Raji (cell line): ENCODE measurements around the gene DLL1.

ENCODE experiments used
- POLR2A ChIP-seq: IDR thresholded peaks from 2 replicates; pipeline ENCODE4 v1.6.1; 2011; ENCODE audit warnings: low read depth, low read length, control low read depth; ENCODE audit not compliant: insufficient read depth

The DLL1 gene

DNA sequence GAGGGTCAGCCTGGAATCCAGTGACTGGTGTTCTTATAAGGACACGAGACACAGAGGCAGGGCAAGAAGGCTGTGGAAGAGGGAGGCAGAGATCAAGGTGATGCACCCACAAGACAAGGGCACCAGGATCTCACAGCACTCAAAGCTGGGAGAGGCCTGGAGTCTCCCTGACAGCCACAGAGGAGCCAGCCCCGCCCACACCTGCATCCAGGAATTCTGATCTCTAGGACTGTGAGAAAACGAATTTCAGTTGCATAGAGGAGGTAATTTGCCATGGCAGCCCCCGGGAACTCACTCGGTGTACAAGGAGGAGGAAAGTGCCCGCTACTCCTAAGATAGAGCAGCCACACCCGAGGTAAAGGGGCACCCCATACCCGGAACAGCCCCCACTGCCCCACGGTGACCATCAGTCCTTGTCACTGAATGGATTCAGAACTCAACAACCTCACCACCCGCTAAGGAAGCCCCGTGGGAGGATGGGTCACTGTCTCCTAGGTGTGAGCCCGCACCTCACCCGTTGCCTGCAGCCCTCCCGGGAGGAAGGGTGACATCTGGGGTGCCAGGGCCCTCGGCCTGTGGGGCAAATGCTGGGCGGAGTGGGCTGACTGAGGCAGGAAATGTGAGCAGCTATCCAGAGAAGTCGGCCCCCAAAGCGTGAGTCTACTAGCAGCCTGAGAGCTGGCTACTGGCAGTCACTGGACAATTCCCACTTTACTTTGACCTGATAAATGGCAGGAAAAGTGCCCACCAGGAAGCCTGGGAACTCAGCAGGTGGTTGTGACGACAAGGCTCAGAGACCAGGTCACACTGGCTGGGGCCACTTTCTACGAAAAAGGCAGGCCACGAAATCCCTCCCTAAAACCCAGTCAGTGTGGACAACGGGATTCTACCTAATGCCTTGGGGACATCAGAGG, 22.4 kb downstream of the DLL1 start:
- TF ChIP-seq POLR2A = no peak

DNA sequence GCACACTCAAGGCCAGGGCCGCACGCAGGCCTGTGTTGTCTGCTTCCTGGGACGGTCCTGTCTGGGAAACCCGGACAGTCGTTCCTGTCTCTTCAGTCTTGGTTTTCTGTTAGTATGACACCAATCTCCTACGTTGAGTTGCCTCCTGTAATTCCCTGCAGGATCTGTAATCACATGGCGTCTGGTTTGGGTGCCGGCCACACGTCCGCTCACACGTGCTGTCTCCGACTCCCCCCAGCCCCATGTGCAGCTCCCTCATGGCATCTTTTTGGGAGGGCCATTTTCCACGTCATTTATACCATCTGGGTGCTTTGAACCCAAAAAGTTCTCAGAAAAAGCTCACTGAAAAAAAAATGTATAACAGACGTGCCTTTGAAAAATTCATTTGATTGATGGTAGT, 23.2 kb downstream of the DLL1 start:
- no peak for TF ChIP-seq POLR2A

DNA sequence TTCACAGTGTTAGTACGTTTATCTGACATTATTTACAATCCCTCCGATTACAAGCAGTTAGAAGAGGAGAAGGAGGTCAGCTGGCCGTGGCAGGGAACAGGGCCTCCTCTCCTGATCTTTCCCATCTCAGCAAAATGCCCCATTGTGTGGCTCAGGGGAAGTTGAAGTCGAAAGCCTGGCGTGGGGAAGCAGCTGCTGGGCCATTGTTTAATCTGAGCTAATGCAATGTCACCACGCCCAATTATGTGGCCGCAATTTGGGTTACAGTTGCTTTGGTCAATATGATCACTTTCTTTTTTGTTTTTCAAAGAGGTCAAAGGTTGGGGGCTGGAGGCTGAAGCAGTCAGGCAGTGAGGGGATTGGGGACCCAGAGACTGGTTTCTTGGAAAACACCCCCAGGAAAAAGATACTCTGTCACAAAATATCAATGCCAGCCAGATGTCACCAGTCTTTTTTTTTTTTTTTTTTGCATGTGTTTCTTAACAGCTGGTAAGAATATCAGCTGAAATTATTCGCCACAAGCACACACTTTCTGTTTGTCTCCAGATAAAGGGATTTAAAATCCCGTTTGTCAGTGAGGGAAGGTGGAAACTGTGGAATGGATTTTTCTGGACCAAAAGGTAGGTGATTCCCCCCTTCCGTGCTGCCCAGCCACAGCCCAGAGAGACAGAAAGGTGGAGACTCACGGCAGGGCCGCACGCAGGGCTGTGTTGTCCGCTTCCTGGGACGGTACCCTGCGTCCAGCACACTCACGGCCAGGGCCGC, 24.6 kb downstream of the DLL1 start:
- no peak for TF ChIP-seq POLR2A

DNA sequence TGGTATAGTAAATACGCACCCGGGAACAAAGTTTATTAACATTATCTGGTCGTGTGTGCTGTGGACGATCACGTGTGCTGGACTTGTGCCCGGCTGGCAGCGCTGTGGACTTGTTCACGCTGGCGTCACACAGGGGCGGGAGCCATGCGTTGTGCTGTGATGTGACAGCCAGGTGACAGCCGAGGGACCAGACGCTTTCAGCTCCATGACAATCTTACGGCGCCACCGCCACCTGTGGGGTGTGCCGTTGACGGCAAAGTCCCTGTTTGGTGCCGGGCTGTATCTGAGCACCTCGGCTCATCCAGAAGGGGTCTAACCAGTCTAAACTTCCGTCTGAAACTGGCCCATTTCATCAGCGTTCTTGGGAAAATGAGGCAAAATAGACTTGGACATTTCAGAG, 25.2 kb downstream of the DLL1 start:
- TF ChIP-seq POLR2A = no peak

DNA sequence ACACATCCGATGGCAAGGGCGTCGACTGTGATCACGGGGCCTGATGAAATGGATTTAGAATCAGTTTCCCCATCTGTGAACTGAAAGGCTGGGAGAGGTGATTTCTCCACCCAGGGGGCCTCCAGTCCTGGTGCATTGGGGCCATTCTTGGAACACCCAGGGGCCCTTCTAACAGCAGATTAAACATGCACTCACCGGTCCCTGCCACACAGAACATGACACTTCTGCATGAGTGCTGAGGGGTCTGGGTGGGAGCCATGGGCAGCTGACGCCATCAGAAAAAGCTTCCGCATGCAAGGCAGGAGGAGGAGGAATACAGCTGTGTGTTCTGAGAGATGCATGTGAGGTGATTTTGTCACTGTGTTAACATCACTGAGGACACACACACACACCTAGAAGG, 26.8 kb downstream of the DLL1 start:
- no peak for TF ChIP-seq POLR2A

DNA sequence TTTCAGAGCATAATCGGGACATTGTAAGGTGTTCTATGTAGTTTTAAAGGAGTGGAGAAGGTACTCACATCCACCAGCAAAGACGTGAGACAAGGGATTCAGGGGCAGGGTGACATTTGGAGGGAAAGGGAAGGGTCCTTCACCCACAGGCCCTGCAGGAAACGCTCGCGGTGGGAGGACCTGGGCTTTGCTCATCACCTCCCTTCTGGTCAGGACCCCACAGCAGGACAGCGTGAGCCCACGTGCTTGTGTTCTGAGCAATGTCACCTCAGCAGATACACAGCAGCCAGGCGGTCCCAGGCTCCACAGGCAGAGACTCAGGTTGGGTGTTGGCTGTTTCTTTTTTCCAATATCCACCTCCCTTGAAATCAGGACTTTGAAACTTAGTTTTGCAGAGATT, 27.5 kb downstream of the DLL1 start:
- no peak for TF ChIP-seq POLR2A

DNA sequence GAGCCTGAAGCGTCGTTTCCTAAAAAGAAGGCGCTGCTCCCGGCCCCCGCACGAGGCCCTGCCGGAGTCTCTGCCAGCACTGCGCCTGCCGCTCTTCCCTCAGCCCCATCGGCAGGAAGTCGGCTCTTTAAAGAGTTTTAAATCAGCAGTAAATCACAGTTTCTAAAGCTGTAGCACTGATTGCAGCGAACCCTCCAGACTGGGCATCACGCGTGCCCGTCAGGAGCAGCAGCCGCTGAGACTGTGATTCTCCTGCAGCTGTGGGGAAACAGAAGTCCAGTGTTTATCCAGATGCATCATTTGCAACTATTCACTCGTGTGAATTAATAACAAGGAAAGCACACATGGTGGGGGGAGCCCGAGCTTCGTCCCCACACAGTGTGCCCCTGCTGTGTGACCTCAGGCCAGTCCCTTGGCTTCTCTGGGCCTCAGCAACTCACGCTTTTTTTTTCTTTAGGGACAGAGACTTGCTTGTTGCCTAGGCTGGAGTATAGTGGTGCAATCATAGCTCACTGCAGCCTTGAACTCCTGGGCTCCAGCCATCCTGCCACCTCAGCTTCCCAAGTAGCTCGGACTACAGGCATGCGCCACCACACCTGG, 28.3 kb downstream of the DLL1 start:
- TF ChIP-seq POLR2A = no peak

DNA sequence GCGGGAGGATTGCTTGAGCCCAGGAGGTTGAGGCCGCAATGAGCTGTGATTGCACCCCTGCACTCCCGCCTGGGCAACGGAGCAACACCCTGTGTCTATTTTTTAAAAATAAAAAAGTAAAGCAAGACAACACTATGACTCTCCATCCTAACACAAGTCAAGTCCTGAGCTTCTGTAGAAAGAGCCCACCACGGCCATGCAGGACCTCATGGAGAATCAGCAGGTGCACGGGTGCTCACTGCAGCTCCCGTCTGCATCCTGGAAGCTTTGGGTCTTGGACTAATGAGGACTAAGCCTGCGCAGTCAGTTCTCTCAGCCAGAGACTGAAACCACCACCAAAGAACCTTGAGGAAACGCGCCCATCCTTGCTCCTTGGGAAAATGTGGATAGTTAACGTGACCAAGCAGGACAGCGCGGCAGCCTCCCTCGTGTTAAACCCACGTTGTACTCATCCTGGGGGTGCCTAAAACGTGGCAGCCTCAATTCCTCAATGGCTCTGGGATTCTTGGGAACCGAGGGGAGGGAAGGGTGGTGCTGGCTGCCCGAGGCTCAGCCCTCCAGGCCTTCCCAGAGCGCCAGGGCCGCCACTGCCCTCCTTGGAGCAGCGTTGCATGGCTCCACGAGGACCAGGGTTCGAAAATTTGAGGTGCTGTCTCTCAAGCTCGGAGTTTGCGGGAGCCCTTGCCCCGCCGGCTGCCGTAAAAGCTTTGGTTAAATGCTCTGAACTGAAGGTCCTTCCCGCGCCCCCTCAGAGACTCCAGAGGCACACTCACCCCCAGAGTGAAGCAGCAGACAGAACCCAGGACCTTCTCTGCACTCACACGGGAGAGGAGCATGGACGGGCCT, 29.0 kb downstream of the DLL1 start:
- TF ChIP-seq POLR2A = no peak

DNA sequence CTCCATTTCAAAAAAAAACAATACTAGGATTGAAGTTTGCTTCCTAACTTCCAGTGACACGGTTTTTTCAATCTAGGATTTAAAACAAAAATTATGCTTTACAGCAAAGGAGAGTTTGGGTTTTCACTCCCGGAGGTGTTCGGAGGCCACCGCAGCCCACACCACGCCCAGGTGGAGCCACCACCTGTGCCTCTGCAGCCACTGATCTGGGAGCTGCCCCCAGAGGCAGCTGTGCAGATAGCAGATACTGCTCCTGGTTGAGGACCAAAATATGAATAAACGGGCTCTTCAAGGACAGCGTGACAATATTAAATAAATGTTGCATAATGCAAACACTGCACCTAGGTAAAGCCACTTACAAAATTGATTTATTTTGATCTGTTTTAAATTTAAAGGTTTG, 30.2 kb downstream of the DLL1 start:
- no peak for TF ChIP-seq POLR2A

DNA sequence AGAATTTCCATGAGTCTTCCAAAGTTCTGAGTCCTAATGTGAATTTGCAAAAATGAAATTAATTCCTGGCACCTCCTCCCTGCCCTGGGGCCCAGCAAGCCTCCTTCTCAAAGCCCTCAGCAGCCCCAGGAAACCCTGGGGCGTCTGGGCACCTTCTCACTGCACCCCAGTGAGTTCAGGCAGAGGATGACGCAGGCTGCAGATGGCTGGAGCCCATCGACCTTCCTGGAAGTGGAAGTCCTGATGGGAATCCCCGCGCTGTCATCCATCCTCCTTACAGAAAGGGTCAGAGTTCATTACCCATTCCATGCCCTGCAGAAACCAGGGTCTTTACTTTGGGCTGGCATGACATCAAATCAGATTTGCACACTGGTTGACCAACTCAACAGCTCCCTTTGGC, 31.6 kb downstream of the DLL1 start:
- TF ChIP-seq POLR2A = no peak

DNA sequence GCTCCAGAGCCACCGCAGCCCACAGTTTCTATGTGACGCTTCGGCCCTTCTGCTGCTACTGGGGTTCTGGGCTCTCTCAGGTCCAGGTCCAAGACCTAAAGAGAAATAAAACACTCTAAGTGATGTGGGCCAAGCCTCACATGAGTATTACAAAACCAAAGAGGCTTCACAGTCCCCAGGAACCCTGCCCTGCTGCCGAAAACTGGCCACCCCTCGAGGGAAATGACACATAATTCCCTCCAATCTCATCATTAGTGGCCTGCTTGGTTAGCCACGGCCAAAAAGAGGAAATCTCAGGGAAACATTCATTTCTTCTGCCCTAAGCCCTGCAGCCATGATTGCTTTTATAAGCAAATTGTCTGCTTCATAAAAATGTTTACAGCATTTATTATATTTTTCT, 32.5 kb downstream of the DLL1 start:
- TF ChIP-seq POLR2A = no peak

DNA sequence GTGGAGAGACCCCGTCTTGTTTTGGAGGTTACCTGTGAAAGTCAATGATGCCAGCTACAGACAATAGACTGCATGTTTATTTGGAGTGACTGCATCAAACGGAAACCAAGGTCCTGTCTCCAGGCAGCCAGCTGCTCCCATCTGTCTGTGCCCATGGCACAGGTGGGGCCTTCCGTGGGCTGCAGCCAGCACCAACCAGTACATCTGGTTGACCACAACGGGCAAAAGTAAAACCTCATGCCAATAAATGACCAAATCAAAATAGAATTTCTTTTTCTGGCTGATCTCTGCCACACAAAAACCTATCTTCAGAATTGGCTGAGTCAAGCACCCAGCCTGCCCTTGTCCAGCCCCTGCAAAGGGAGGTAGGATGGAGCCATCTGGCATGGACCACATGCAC, 33.5 kb downstream of the DLL1 start:
- TF ChIP-seq POLR2A = no peak

DNA sequence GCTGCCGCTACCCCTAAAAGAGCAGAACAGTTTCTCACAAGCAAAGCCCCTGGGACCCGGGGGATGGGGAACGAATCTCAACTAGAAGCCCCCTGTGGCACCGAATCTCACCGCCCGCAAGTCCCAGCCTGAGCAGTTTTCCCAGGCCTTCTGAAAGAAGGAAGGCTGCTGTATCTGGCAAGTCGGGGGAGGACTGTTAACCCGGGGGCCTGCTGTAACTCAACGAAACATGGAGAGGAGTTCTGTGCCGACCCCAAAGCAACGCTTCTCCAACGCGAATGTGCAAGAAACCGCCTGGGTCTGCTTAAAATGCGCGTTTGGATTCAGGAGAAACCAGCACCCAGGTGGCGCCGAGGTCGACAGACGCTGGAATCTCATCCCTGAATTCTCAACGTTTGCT, 34.2 kb downstream of the DLL1 start:
- TF ChIP-seq POLR2A = no peak

DNA sequence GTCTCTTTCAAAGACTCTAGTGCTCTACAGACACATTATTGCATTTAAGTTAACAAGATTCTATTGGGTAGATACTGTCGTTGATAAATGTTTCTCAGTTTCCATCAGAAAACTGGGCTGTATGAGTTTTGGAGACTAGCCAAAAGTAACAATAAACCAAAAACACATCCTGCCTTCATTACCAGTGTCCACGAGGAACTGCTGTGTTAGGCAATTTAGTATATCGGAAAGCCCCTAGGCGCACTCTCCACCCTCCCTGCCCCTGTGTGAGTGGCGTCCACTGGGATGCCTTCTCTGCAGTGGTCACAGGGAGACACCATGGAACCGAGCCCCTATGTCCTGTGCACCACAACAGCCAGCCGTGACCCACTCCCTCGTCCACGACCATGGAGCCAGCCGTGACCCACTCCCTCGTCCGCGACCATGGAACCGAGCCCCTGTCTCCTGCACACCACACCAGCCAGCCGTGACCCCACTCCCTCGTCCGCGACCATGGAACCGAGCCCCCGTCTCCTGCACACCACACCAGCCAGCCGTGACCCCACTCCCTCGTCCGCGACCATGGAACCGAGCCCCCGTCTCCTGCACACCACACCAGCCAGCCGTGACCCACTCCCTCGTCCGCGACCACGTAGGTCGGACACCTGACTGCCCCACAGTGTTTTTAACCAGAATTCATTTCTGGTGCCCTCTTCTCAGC, 35.3 kb downstream of the DLL1 start:
- TF ChIP-seq POLR2A = no peak
